ENCODE results near the gene ST3GAL6. TPM values are rescaled to one million over a fixed set of nuclear protein-coding genes. Genes with fewer than 3 reads are reported as not detected.

The ST3GAL6 gene
- total and polyA plus RNA-seq, 2 of the 8 experiments (the other 6 are each of a cell fraction or from before 2014, with no cell fraction given), result 3.3 to 6.1 TPM

GRCh38 chr3:98777286-98777685, 14.1 kb downstream of the ST3GAL6 start:
- Histone ChIP-seq H3K79me2 (ENCODE audit: control insufficient read depth in 1 of 2, insufficient read depth in 2 of 2, low read length in 2 of 2) (no peaks in the 10 kb centered on the region), H3K4me2 (ENCODE audit: insufficient read depth in 1 of 2, low read depth in 2 of 2, low read length in 2 of 2) (no peak overlapping the region), H4K20me1 (replicated peaks in 1 of 2; ENCODE audit: control insufficient read depth in 1 of 2, insufficient read depth in 2 of 2, low read length in 2 of 2) (no peaks in the 10 kb centered on the region), H3K23ac (ENCODE audit: insufficient read length) (no peak overlapping the region), H2BK20ac (ENCODE audit: low read length) (no peak overlapping the region), H3K4me3 (ENCODE audit: extremely low read depth in 1 of 4, insufficient read depth in 2 of 4, low read depth in 3 of 4, low read length in 4 of 4) (no peak overlapping the region), H3K36me3 (ENCODE audit: control insufficient read depth in 2 of 4, insufficient read depth in 4 of 4, low read length in 3 of 4) (no peaks in the 10 kb centered on the region; a peak in 1 of 8 replicates), H4K8ac (ENCODE audit: extremely low read depth, insufficient read depth, low read length) (no peak overlapping the region), H3K23me2 (ENCODE audit: low read depth, low read length) (no peaks in the 10 kb centered on the region), H2BK12ac (ENCODE audit: low read depth, low read length) (no peak overlapping the region), H3K9me3 (ENCODE audit: insufficient read depth in 2 of 2, low read depth in 1 of 2, low read length in 1 of 2) (no peaks in the 10 kb centered on the region), H2BK15ac (ENCODE audit: low read length) (no peak overlapping the region), H3K14ac (ENCODE audit: insufficient read length) (no peak overlapping the region), H4K91ac (replicated peaks; ENCODE audit: insufficient read length, low read length) (no peak overlapping the region), H3K56ac (replicated peaks; ENCODE audit: insufficient read length, low read depth, low read length) (no peak overlapping the region), H3K27me3 (replicated peaks in 1 of 4; ENCODE audit: control insufficient read depth in 3 of 4, extremely low read depth in 1 of 4, insufficient read depth in 3 of 4, low read length in 3 of 4) (no peaks in the 10 kb centered on the region), H3K4me1 (replicated peaks in 1 of 4; ENCODE audit: control insufficient read depth in 3 of 4, insufficient read depth in 4 of 4, low read length in 3 of 4) (no peaks in the 10 kb centered on the region), H3K4ac (replicated peaks; ENCODE audit: insufficient read length, low read depth, low read length) (no peak overlapping the region), H2AFZ (ENCODE audit: low read length) (no peak overlapping the region), H3K18ac (ENCODE audit: extremely low read depth, low read length) (no peak overlapping the region), H3K9ac (replicated peaks in 1 of 4; ENCODE audit: extremely low read depth in 1 of 4, low read depth in 3 of 4, low read length in 3 of 4) (no peak overlapping the region), H2AK5ac (ENCODE audit: low read depth, low read length) (no peak overlapping the region), H3K79me1 (ENCODE audit: low read depth, low read length) (no peaks in the 10 kb centered on the region), H2BK5ac (ENCODE audit: low read depth, low read length) (no peak overlapping the region), H2BK120ac (replicated peaks; ENCODE audit: low read depth, low read length) (no peak overlapping the region), H4K5ac (ENCODE audit: insufficient read length, low read depth, low read length) (no peak overlapping the region), H3K27ac (ENCODE audit: low read depth, low read length) (no peak overlapping the region)
- FAIRE-seq (no peak), DNase-seq (ENCODE audit: low read depth in 1 of 2, low spot score in 2 of 2) (no peak)
- ChIA-PET CTCF (ENCODE audit: partially characterized antibody) (interaction anchor here (1.0 to 1.5 kb wide), 5 partner anchors 14 to 409 kb away, joined by 3 read pairs; no protein-coding TSS in a partner anchor), POLR2A (ENCODE audit: partially characterized antibody) (no interaction called here)
- 82% methylated on average over 2 of the region's 2 CpGs; no CpG with 5 or more reads in 1 of the 2 experiments for WGBS, 2 experiments (ENCODE audit: extremely low coverage in 1 of 2, insufficient coverage in 1 of 2, insufficient read length in 1 of 2, insufficient replicate concordance in 2 of 2, low coverage in 1 of 2, low lambda C conversion rate in 2 of 2, missing lambda C conversion rate in 1 of 2)
- TF ChIP-seq KDM4A (IDR thresholded peaks at IDR 0.05; ENCODE audit: low read depth, low read length, severe bottlenecking) (no peak), RNF2 (IDR thresholded peaks at IDR 0.05; ENCODE audit: borderline replicate concordance, low read depth, low read length, missing control alignments, poor library complexity, severe bottlenecking) (no peak), TEAD4 (IDR thresholded peaks at IDR 0.05; ENCODE audit: low read depth, low read length) (no peak), POLR2AphosphoS5 (IDR thresholded peaks at IDR 0.05; ENCODE audit: low read depth, low read length) (no peak), E2F6 (IDR thresholded peaks at IDR 0.05) (no peak), SIRT6 (IDR thresholded peaks at IDR 0.05; ENCODE audit: low read length) (no peak), POLR2A (IDR thresholded peaks at IDR 0.05; ENCODE audit: control extremely low read depth in 1 of 2, low read depth in 2 of 2, low read length in 2 of 2) (no peak), CEBPB (IDR thresholded peaks at IDR 0.05; ENCODE audit: low read depth, low read length) (no peak), EZH2 (IDR thresholded peaks at IDR 0.05; ENCODE audit: low read depth, low read length, severe bottlenecking) (no peak), JUN (IDR thresholded peaks at IDR 0.05; ENCODE audit: low read depth, low read length) (no peak)
- TF ChIP-seq, protein P1, sequence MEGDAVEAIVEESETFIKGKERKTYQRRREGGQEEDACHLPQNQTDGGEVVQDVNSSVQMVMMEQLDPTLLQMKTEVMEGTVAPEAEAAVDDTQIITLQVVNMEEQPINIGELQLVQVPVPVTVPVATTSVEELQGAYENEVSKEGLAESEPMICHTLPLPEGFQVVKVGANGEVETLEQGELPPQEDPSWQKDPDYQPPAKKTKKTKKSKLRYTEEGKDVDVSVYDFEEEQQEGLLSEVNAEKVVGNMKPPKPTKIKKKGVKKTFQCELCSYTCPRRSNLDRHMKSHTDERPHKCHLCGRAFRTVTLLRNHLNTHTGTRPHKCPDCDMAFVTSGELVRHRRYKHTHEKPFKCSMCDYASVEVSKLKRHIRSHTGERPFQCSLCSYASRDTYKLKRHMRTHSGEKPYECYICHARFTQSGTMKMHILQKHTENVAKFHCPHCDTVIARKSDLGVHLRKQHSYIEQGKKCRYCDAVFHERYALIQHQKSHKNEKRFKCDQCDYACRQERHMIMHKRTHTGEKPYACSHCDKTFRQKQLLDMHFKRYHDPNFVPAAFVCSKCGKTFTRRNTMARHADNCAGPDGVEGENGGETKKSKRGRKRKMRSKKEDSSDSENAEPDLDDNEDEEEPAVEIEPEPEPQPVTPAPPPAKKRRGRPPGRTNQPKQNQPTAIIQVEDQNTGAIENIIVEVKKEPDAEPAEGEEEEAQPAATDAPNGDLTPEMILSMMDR (IDR thresholded peaks at IDR 0.05; ENCODE audit: control extremely low read depth in 1 of 3, insufficient read depth in 1 of 3, low read depth in 1 of 3, low read length in 3 of 3), result no peak
